ENCODE measurements around the gene OR2J1.
"Not testable (repeated sequence)": the region's sequence is repeated elsewhere in the genome, so short reads cannot be mapped to it uniquely, and the experiment has no call there.

Gene OR2J1

GRCh38 chr6:29099190-29099589, at the start of gene OR2J1:
Gene OR2J1 (plus strand): TSS chr6:29099490. CDS start chr6:29100943, 1,453 bp downstream.
- DNase-seq = no peak

GRCh38 chr6:29051680-29052079, 47.6 kb upstream of the OR2J1 start:
- DNase-seq = no peak

- no peak for DNase-seq
Observed at GRCh38 chr6:29071831-29072723, 27.2 kb upstream of the OR2J1 start.

GRCh38 chr6:29079203-29079602, 20.1 kb upstream of the OR2J1 start:
- DNase-seq = no peak

GRCh38 chr6:29081312-29081711, 18.0 kb upstream of the OR2J1 start:
- DNase-seq = no peak

GRCh38 chr6:29082457-29082856, 16.8 kb upstream of the OR2J1 start:
- DNase-seq = no peak

GRCh38 chr6:29087213-29087612, 12.1 kb upstream of the OR2J1 start, which contains the start of gene OR2B3:
Gene OR2B3 (minus strand): TSS chr6:29087313. CDS start chr6:29087248, 65 bp downstream.
- no peak for DNase-seq

GRCh38 chr6:29092957-29093356, 6.3 kb upstream of the OR2J1 start:
- DNase-seq = no peak

GRCh38 chr6:29097803-29098202, 1.5 kb upstream of the OR2J1 start:
- no peak for DNase-seq

- no peak for DNase-seq
Observed at GRCh38 chr6:29107758-29108157, 8.5 kb downstream of the OR2J1 start, which contains the start of gene OR2J3. Gene OR2J3 (plus strand): TSS chr6:29108058. CDS start chr6:29111891, 3,833 bp downstream.

GRCh38 chr6:29112135-29112534, 12.8 kb downstream of the OR2J1 start:
- DNase-seq = no peak

GRCh38 chr6:29114964-29115363, 15.7 kb downstream of the OR2J1 start:
- DNase-seq = not testable (repeated sequence)

GRCh38 chr6:29129326-29130012, 30.2 kb downstream of the OR2J1 start:
- DNase-seq = no peak

- no peak for DNase-seq
Observed at GRCh38 chr6:29130644-29131043, 31.4 kb downstream of the OR2J1 start.

- no peak for DNase-seq
Observed at GRCh38 chr6:29131691-29132090, 32.4 kb downstream of the OR2J1 start.

GRCh38 chr6:29137724-29138123, 38.4 kb downstream of the OR2J1 start:
- DNase-seq = no peak

GRCh38 chr6:29141606-29142005, 42.3 kb downstream of the OR2J1 start:
- no peak for DNase-seq

GRCh38 chr6:29142309-29142708, 43.0 kb downstream of the OR2J1 start:
- DNase-seq = no peak

- DNase-seq = no peak
Observed at GRCh38 chr6:29146179-29146578, 46.9 kb downstream of the OR2J1 start.

- DNase-seq = no peak
Observed at GRCh38 chr6:29147074-29147473, 47.8 kb downstream of the OR2J1 start.

GRCh38 chr6:29149444-29149843, 50.2 kb downstream of the OR2J1 start:
- DNase-seq = not testable (repeated sequence)

Data from activated gamma-delta T cell treated with Interleukin-2 at 50 U/mL for 16 hours (primary cell).